Heart left ventricle (tissue), 16 donors: ENCODE data around the gene ADSS1. TPM values are rescaled to one million over a fixed set of nuclear protein-coding genes. Genes with fewer than 3 reads are reported as not detected.
A peak's percentile ranks its signal among the peaks of the same experiment; 100 is the strongest.

ENCODE experiments used
- ATAC-seq, 4 donors: fragments of 200-7000 bp; cut with Tn5 transposase; one replicate each; pipeline ENCODE4 v1.9.1; 2020 to 2022; ENCODE audit warnings: moderate library complexity in 4 of 4, mild to moderate bottlenecking in 3 of 4, moderate number of reproducible peaks in 1 of 4
- DNase-seq, 5 donors: peaks; one replicate each; pipeline ENCODE4 v3.0.0-alpha.2; 2020
- H3K27ac ChIP-seq, 12 donors: fragments of 200-600 bp; sonication (generic) in 4 of 12; one replicate each; pipeline versions ENCODE4 v1.5.0 to v1.8.0; 2016 to 2022; ENCODE audit warnings: mild to moderate bottlenecking in 2 of 12
- H3K27me3 ChIP-seq, 9 donors: fragments of 200-600 bp; sonication (generic) in 2 of 9; one replicate each; pipeline versions ENCODE4 v1.5.1 to v1.8.0; 2016 to 2022; ENCODE audit warnings: mild to moderate bottlenecking in 3 of 9
- H3K36me3 ChIP-seq, 9 donors: fragments of 200-600 bp; sonication (generic) in 2 of 9; one replicate each; pipeline versions ENCODE4 v1.5.0 to v1.8.0; 2018 to 2022; ENCODE audit warnings: mild to moderate bottlenecking in 2 of 9
- H3K4me1 ChIP-seq, 12 donors: fragments of 200-600 bp; sonication (generic) in 4 of 12; one replicate each; pipeline versions ENCODE4 v1.5.0 to v1.8.0; 2016 to 2022; ENCODE audit warnings: mild to moderate bottlenecking in 3 of 12
- H3K4me3 ChIP-seq, 12 donors: fragments of 200-600 bp; sonication (generic) in 4 of 12; one replicate each; pipeline versions ENCODE4 v1.5.0 to v1.8.0; 2017 to 2022; ENCODE audit warnings: mild to moderate bottlenecking in 9 of 12, moderate library complexity in 4 of 12
- H3K9me3 ChIP-seq, 12 donors: fragments of 200-600 bp; sonication (generic) in 4 of 12; one replicate each; pipeline versions ENCODE4 v1.5.0 to v1.8.0; 2016 to 2022; ENCODE audit warnings: mild to moderate bottlenecking in 1 of 12
- CTCF ChIP-seq, 12 donors: fragments of 200-600 bp; sonication (generic) in 4 of 12; IDR thresholded peaks; one replicate each; pipeline versions ENCODE4 v1.5.0 to v1.8.0; 2018 to 2022; ENCODE audit warnings: antibody characterized with exemption in 12 of 12, mild to moderate bottlenecking in 5 of 12
- POLR2A ChIP-seq, 2 donors: fragments of 450-650 bp; IDR thresholded peaks; one replicate each; pipeline ENCODE4 v1.6.1; 2017; ENCODE audit warnings: antibody characterized with exemption in 2 of 2, mild to moderate bottlenecking in 2 of 2, moderate library complexity in 2 of 2
- WGBS, 4 donors: extraction: QIAGEN DNeasy Blood & Tissue Kit in 2 of 4; methylation state at CpG; one replicate each; pipeline versions ENCODE4 v1.1.5 to v1.1.7; 2013 to 2018; 5-methylcytosine and 5-hydroxymethylcytosine counted together
- intact Hi-C, 10 donors: fragments of 100-400 bp; cut with DNase I; formaldehyde crosslinking; loops; one replicate each; pipeline versions ENCODE4 v1.11.1 to v1.14.2; 2022
- polyA plus RNA-seq, 2 donors: library from polyadenylated mRNA; stranded (reverse); fragments of 200-250 nt; gene quantifications; one replicate each; pipeline ENCODE4 v1.2.3, GENCODE V29; 2013
- total RNA-seq, 9 donors: library from RNA; depleted of rRNA in 2 of 9; stranded (reverse); fragments of >200 nt in 2 of 9; fragmentation: NEBNext Ultra II Directional in 3 of 9; extraction: Animal tissue kit (Norgen Biotek cat#: 25700) in 3 of 9; gene quantifications; one replicate each; pipeline versions ENCODE4 v1.1.0 to v1.2.4, GENCODE V29; 2016 to 2023
- donor health status: ischemic (EF 13 %, LVEDD 7.1; RV severe dilation, severe dysfunction).
- donor health status: healthy with polysubstance abuse.
- donor health status: DM: no; HTN: yes; CAD: no.
- donor health status: DM: no; HTN: no; CAD: no.
- donor health status: ischemic (EF 25% LVEDD 6.9; RV normal size, moderate dysfunction).
- donor health status: ischemic (EF 25% LVEDD 5.7; RV mildly dilated, moderate dysfunction).
- donor health status: healthy.
- donor health status: DM: yes; HTN: yes; CAD: no.
- donor health status: ischemic (EF 35%, LVEDD 5.7; RV mildly dilated, moderate dysfunction).
- donor health status: nonischemic (EF 11% LVEDD 7.7; RV severe dilation, severe dysfunction).
- donor health status: DM: yes; HTN: yes; CAD: no.
- donor health status: PGD.
- donor health status: ischemic (EF 29% LVEDD 5.4; RV normal size, mild dysfunction).
- donor health status: nonischemic (EF 23%, LVEDD 6.1; RV moderate dilation, normal function).

Gene ADSS1
- total and polyA plus RNA-seq, 11 donors, result 64.7 to 258 (median 160) TPM

- Histone ChIP-seq H3K9me3 (no peaks in the 10 kb centered on the region), H3K4me3 (no peak overlapping the region), H3K4me1 (peaks cover 26 to 96% (median 86%) of the 10 kb centered on the region in 12 donors), H3K27ac (peak overlapping the region in 5 of 12 donors; percentile 7 to 40 (median 29)), H3K36me3 (peaks cover 0 to 15% (median 7%) of the 10 kb centered on the region in 9 donors), H3K27me3 (no peaks in the 10 kb centered on the region)
- intact Hi-C loops, result loop anchor here in 1 of 10 donors (5.0 kb wide), 1 partner anchor 41 kb away; no protein-coding TSS in a partner anchor
- 68 to 85% (median 73%) methylated on average over 5 of the region's 5 CpGs for WGBS, 4 donors
- ATAC-seq (no peak), DNase-seq (no peak)
- TF ChIP-seq CTCF (IDR thresholded peaks at IDR 0.05) (no peak), POLR2A (IDR thresholded peaks at IDR 0.05) (no peak)
Observed at GRCh38 chr14:104692939-104693315, 31.1 kb upstream of the ADSS1 start.

GRCh38 chr14:104693482-104694431 lies 30.3 kb upstream of the ADSS1 start:
- ATAC-seq (no peak), DNase-seq (peak in 2 of 5 donors; percentile 31 to 64)
- intact Hi-C loops, result loop anchor here in 2 of 10 donors (2.0 to 5.0 kb wide), 2 partner anchors 39 to 41 kb away; no protein-coding TSS in a partner anchor
- peak overlapping the region in 10 of 12 donors; percentile 70 to 89 (median 82) for H3K27ac ChIP-seq
- no peaks in the 10 kb centered on the region for H3K9me3 ChIP-seq
- peaks cover 0 to 15% (median 7%) of the 10 kb centered on the region in 9 donors for H3K36me3 ChIP-seq
- H3K27me3 ChIP-seq, result no peaks in the 10 kb centered on the region
- peaks cover 23 to 96% (median 86%) of the 10 kb centered on the region in 12 donors for H3K4me1 ChIP-seq
- TF ChIP-seq CTCF (IDR thresholded peaks at IDR 0.05), result no peak
- no peak for TF ChIP-seq POLR2A (IDR thresholded peaks at IDR 0.05)
- no peak overlapping the region for H3K4me3 ChIP-seq
- WGBS, 4 donors, result 77 to 88% (median 81%) methylated on average over 14 to 26 of the region's 26 CpGs

- intact Hi-C loops, result loop anchor here in 2 of 10 donors (2.0 to 5.0 kb wide), 2 partner anchors 40 to 42 kb away; no protein-coding TSS in a partner anchor
- peaks cover 27 to 97% (median 89%) of the 10 kb centered on the region in 12 donors for H3K4me1 ChIP-seq
- peak overlapping the region in 3 of 12 donors; percentile 5 to 24 (median 8) for H3K4me3 ChIP-seq
- no peaks in the 10 kb centered on the region for H3K27me3 ChIP-seq
- 64 to 77% (median 71%) methylated on average over 8 to 15 of the region's 15 CpGs for WGBS, 4 donors
- DNase-seq (peak in 1 of 5 donors; percentile 63), ATAC-seq (peak in 1 of 4 donors; percentile 8)
- H3K36me3 ChIP-seq, result peaks cover 0 to 15% (median 7%) of the 10 kb centered on the region in 9 donors
- TF ChIP-seq CTCF (IDR thresholded peaks at IDR 0.05) (no peak), POLR2A (IDR thresholded peaks at IDR 0.05) (no peak)
- H3K27ac ChIP-seq, result peak overlapping the region; percentile 11 to 89 (median 79)
- no peaks in the 10 kb centered on the region for H3K9me3 ChIP-seq
Observed at GRCh38 chr14:104694475-104694950, 29.5 kb upstream of the ADSS1 start.
